GM12892 (cell line): ENCODE results near the gene SP3.

Experiments
- POLR2A ChIP-seq: IDR thresholded peaks from 2 replicates; pipeline ENCODE4 v1.6.1; 2011; ENCODE audit warnings: low read depth, low read length, control low read depth
- POLR2AphosphoS5 ChIP-seq: IDR thresholded peaks from 2 replicates; pipeline ENCODE4 v1.6.1; 2011; ENCODE audit warnings: low read depth, low read length, control low read depth
- TAF1 ChIP-seq: IDR thresholded peaks from 2 replicates; pipeline ENCODE4 v1.6.1; 2011; ENCODE audit warnings: low read depth, mild to moderate bottlenecking, control low read depth, low read length, borderline replicate concordance

GRCh38 chr2:173991856-173992588, 26.8 kb upstream of the SP3 start:
- TF ChIP-seq POLR2A (no peak), POLR2AphosphoS5 (no peak), TAF1 (no peak)
